Progenitor cell of endocrine pancreas (in vitro differentiated cells): ENCODE data around the gene PQBP1. TPM values are rescaled to one million over a fixed set of nuclear protein-coding genes. Genes with fewer than 3 reads are reported as not detected.
A peak's percentile ranks its signal among the peaks of the same experiment; 100 is the strongest.

Experiments used
- DNase-seq: peaks from one replicate; pipeline ENCODE4 v3.0.0; 2021; ENCODE audit warnings: low spot score; ENCODE audit not compliant: unreplicated experiment
- H3K27ac Mint-ChIP-seq: 2 replicates; pipeline ENCODE4 v1.8.0; 2021; ENCODE audit warnings: mild to moderate bottlenecking, moderate library complexity, mixed read lengths
- H3K27me3 Mint-ChIP-seq: 2 replicates; pipeline ENCODE4 v1.8.0; 2021; ENCODE audit warnings: mixed read lengths
- H3K36me3 Mint-ChIP-seq: 2 replicates; pipeline ENCODE4 v1.8.0; 2022; ENCODE audit warnings: mixed read lengths; ENCODE audit not compliant: insufficient read depth
- H3K4me1 Mint-ChIP-seq: 2 replicates; pipeline ENCODE4 v1.8.0; 2021; ENCODE audit warnings: low read depth, mixed read lengths
- H3K4me3 Mint-ChIP-seq: 2 replicates; pipeline ENCODE4 v1.8.0; 2021; ENCODE audit warnings: low read depth, mild to moderate bottlenecking, moderate library complexity, mixed read lengths
- H3K9me3 Mint-ChIP-seq: 2 replicates; pipeline ENCODE4 v1.8.0; 2021; ENCODE audit warnings: low read depth, mixed read lengths
- CTCF ChIP-seq: fragments of 200-600 bp; sonication (generic); IDR thresholded peaks from one replicate; pipeline ENCODE4 v1.5.0; 2021; ENCODE audit warnings: antibody characterized with exemption, mild to moderate bottlenecking; ENCODE audit not compliant: unreplicated experiment
- total RNA-seq: library from RNA; stranded (reverse); gene quantifications from 2 replicates; pipeline ENCODE4 v1.2.1, GENCODE V29; 2021

The PQBP1 gene
- total RNA-seq, 1 donor from 2014 or later: 75.4 TPM

GRCh38 chrX:48891402-48892288 lies 6.1 kb upstream of the PQBP1 start:
- peak; percentile 64 for DNase-seq
- H3K27me3 Mint-ChIP-seq: peaks cover 8% of the 10 kb centered on the region
- peak overlapping the region; percentile 49 for H3K27ac Mint-ChIP-seq
- H3K9me3 Mint-ChIP-seq: peaks cover 8% of the 10 kb centered on the region
- H3K36me3 Mint-ChIP-seq: no peaks in the 10 kb centered on the region
- H3K4me1 Mint-ChIP-seq: peaks cover 11% of the 10 kb centered on the region
- TF ChIP-seq CTCF: peak; percentile 54
- H3K4me3 Mint-ChIP-seq: peak overlapping the region; percentile 70

GRCh38 chrX:48892896-48893295 lies 4.8 kb upstream of the PQBP1 start:
- TF ChIP-seq CTCF: no peak
- peaks cover 8% of the 10 kb centered on the region for H3K9me3 Mint-ChIP-seq
- no peak overlapping the region for H3K27ac Mint-ChIP-seq
- peaks cover 8% of the 10 kb centered on the region for H3K27me3 Mint-ChIP-seq
- peaks cover 12% of the 10 kb centered on the region for H3K4me1 Mint-ChIP-seq
- no peaks in the 10 kb centered on the region for H3K36me3 Mint-ChIP-seq
- H3K4me3 Mint-ChIP-seq: no peak overlapping the region
- no peak for DNase-seq

DNA sequence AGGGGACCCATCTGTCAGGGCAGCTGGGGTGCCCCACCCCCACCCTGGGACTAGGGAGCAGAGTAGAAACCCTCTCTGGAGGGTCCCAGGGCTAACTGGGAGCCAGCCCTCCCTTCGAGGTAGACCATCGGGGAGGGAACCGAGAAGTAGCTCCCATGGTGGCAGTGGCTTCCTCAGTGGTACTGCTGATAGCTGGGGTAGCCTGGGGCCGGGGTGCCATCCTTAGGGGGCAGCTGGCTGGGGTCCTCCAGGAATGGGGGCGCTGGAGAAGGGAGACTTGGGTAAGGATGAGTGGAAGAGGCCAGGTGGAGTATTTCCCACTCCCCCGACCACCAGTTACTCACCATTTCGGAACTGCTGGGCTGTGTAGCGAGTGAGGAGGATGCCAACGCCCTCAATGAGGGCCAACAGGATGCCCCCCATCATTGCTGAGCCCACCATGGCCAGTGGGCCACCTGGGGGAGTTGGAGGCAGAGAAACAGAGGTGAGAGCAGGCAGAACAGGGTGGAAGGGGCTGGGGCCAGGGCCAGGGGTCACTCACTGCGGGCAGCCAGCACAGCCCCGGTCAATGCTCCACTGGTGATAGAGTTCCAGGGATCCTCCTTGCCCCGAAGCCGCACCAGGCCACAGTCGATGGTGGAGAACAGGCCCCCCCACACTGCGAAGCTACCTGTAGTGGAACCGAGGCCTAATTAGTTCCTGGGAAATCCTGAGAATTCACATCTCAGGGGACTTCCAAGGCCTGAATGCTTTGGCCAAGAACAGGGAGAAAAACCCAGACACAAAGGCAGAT lies 4.0 kb upstream of the PQBP1 start:
- peaks cover 8% of the 10 kb centered on the region for H3K9me3 Mint-ChIP-seq
- TF ChIP-seq CTCF: no peak
- peaks cover 8% of the 10 kb centered on the region for H3K27me3 Mint-ChIP-seq
- H3K36me3 Mint-ChIP-seq: no peaks in the 10 kb centered on the region
- H3K4me1 Mint-ChIP-seq: peaks cover 13% of the 10 kb centered on the region
- H3K27ac Mint-ChIP-seq: no peak overlapping the region
- no peak for DNase-seq
- no peak overlapping the region for H3K4me3 Mint-ChIP-seq

- Mint-ChIP-seq H3K27ac (no peak overlapping the region), H3K9me3 (peaks cover 6% of the 10 kb centered on the region), H3K36me3 (no peaks in the 10 kb centered on the region), H3K4me3 (no peak overlapping the region), H3K27me3 (peaks cover 4% of the 10 kb centered on the region), H3K4me1 (peaks cover 13% of the 10 kb centered on the region)
- no peak for TF ChIP-seq CTCF
- no peak for DNase-seq
These were observed 2.8 kb upstream of the PQBP1 start for GRCh38 chrX:48894891-48895290.

DNA sequence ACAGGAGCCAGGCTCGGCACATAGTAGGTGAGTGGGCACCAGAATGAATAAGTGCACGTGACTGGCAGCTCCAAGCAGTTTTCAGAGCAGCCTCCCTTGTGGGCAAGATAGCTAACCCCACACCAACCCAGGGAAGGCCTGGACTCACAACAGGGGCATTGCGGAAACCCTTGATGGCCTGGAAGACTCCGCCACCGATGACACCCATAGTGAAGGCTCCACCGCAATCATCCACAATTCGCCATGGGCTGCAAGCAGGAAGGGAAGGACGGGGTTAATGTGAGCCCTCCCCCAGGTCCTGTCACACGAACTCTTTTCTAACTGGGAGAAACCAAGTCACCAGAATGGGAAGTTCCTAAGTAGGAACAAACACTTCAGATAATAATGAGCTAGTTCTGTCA lies 1.1 kb upstream of the PQBP1 start:
- H3K4me3 Mint-ChIP-seq: peak overlapping the region; percentile 76
- no peaks in the 10 kb centered on the region for H3K27me3 Mint-ChIP-seq
- H3K36me3 Mint-ChIP-seq: no peaks in the 10 kb centered on the region
- no peak for TF ChIP-seq CTCF
- peaks cover 6% of the 10 kb centered on the region for H3K9me3 Mint-ChIP-seq
- no peak for DNase-seq
- peak overlapping the region; percentile 96 for H3K27ac Mint-ChIP-seq
- H3K4me1 Mint-ChIP-seq: peaks cover 11% of the 10 kb centered on the region
